DMS79 (cell line): ENCODE measurements around the gene MAP7.
"Not testable (repeated sequence)": the region's sequence is repeated elsewhere in the genome, so short reads cannot be mapped to it uniquely, and the experiment has no call there.

ENCODE experiments used
- DNase-seq: peaks from one replicate; lab custom pipeline; 2025; lab: John Stamatoyannopoulos, UW

Gene MAP7

GRCh38 chr6:136421537-136422158, 128.6 kb downstream of the MAP7 start:
- peak; percentile 3 for DNase-seq

- DNase-seq: no peak
These were observed 129.4 kb downstream of the MAP7 start for GRCh38 chr6:136420853-136421252.

DNA sequence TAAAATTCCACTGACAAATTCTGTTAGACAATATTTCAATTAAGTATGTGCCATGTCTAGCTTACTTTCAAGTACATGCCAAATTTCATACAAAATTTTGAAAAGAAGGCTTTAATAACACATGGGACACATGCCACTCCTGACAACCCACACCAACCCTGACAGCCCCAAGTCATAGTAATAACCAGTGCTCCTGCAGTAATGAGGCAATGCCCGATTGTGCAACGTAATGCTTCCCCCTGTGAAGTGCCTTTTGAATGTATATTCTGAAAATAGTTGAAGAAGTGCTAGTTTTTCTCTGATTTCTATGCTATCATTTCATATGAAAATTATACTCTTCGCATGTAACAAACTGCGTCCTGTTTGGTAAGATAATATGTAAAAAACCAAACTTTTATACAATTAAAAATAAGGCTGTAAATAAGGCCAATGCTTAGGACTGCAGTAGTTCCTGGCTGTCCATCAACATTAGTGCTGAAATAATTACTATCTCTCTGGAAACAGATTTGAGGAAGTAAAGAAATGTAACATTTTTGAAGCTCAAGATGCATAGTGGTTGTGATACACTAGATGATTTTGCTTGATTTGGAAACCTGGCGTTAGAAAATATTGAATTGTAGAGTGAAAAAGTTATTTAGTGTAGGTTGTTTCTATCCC, 134.7 kb downstream of the MAP7 start:
- DNase-seq: no peak

GRCh38 chr6:136412410-136412809, 137.8 kb downstream of the MAP7 start:
- no peak for DNase-seq

GRCh38 chr6:136411453-136412354, 138.5 kb downstream of the MAP7 start:
- no peak for DNase-seq

DNA sequence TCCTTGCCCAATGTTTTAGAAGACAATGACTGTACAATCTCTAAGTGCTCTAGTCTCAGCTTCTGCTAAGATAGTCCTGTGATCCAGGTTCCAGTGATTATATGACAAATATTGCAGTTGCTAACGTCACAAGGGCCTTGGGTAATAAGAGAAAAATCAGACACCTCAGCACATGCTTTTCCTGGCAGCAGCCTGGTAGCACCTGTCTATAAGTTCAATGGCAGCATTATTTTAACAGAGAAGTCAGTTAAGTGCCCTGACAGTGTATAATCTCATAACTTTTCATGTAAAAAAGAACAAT, 139.2 kb downstream of the MAP7 start:
- DNase-seq: no peak

- DNase-seq: no peak
These were observed 139.8 kb downstream of the MAP7 start for GRCh38 chr6:136410201-136411024.

GRCh38 chr6:136409597-136409996, 140.6 kb downstream of the MAP7 start:
- no peak for DNase-seq

- DNase-seq: no peak
These were observed 142.0 kb downstream of the MAP7 start for GRCh38 chr6:136408204-136408603.

DNA sequence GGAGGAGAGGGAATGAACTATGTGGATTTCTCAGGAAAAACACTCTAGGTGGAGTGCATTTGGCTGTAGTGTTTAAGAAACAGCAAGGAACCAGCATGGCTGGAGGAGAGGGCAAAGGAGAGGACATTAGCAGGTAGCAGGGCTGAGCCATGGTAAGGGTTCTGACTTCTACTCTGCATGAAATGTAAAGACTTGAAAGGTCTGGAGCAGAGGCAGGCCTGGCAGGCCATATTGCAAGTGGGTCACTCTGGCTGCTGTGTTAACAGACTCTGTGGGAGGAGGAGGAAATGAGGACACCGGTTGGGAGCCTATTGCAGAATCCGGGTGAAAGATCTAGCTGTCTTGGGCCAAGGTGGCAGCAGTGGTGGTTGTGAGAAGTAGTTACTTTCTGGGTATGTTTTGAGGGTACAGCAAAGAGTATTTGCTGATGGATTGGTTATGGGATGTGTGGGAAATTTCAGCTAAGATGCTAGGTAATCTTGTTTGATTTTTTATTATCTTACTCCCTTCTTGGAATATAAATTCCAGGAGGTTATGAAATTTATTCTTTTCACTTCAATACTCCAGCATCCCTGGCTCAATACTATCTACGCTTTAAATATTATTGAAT, 144.7 kb downstream of the MAP7 start:
- no peak for DNase-seq

GRCh38 chr6:136404627-136405419, 145.4 kb downstream of the MAP7 start:
- no peak for DNase-seq

GRCh38 chr6:136404007-136404406, 146.2 kb downstream of the MAP7 start:
- DNase-seq: no peak

- DNase-seq: no peak
These were observed 146.9 kb downstream of the MAP7 start for GRCh38 chr6:136403110-136403980.

- DNase-seq: no peak
These were observed 148.5 kb downstream of the MAP7 start for GRCh38 chr6:136401749-136402148.

- not testable (repeated sequence) for DNase-seq
These were observed 149.0 kb downstream of the MAP7 start for GRCh38 chr6:136401236-136401635.

- DNase-seq: no peak
These were observed 151.8 kb downstream of the MAP7 start for GRCh38 chr6:136398453-136398852.

- DNase-seq: no peak
These were observed 153.3 kb downstream of the MAP7 start for GRCh38 chr6:136396908-136397307.

DNA sequence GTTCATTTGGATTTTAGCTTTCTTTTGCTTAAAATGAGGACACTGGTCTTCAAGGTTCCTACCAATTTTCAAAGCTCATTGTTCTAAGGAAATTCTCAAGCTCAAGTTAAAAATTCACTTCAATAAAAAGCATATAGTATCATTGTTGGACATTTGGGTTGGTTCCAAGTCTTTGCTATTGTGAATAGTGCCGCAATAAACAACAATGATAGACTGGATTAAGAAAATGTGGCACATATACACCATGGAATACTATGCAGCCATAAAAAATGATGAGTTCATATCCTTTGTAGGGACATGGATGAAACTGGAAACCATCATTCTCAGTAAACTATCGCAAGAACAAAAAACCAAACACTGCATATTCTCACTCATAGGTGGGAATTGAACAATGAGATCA, 159.3 kb downstream of the MAP7 start:
- DNase-seq: not testable (repeated sequence)

GRCh38 chr6:136387316-136387715, 162.9 kb downstream of the MAP7 start:
- no peak for DNase-seq
